ENCODE data around the gene IFI6.

GRCh38 chr1:27710574-27710973 lies 38.6 kb upstream of the IFI6 start:
- TF ChIP-seq POLR2AphosphoS5 (IDR thresholded peaks at IDR 0.05) (no peak), CTCF (IDR thresholded peaks at IDR 0.05) (no peak)
